H1 (cell line): Measurements from ENCODE around the gene TTC8. TPM values are rescaled to one million over a fixed set of nuclear protein-coding genes. Genes with fewer than 3 reads are reported as not detected.

ENCODE experiments used
- CTCF ChIA-PET: fragments of 300-600 bp; sonication (Branson Sonifier 250); formaldehyde crosslinking; loops from one replicate; lab custom pipeline; 2021; ENCODE audit not compliant: partially characterized antibody; lab: Charles Lee
- POLR2A ChIA-PET: fragments of 300-600 bp; sonication (Branson Sonifier 250); formaldehyde crosslinking; loops from one replicate; lab custom pipeline; 2021; ENCODE audit warnings: inconsistent platforms; ENCODE audit not compliant: partially characterized antibody; lab: Charles Lee
- DNase-seq, 2 experiments: peaks; one replicate each; pipeline versions ENCODE4 v3.0.0 to v3.0.0-alpha.2; 2010 to 2022; ENCODE audit warnings: low spot score in 2 of 2, low read depth in 1 of 2, mixed read lengths in 1 of 2
- FAIRE-seq: peaks from 2 replicates; lab custom pipeline; 2011; peaks lifted over from hg19 to GRCh38; lab: Jason Lieb, UNC
- H2AFZ ChIP-seq: 2 replicates; pipeline ENCODE4 v1.8.1; 2012; ENCODE audit warnings: low read length, inconsistent platforms
- H2AK5ac ChIP-seq: 2 replicates; pipeline ENCODE4 v1.6.1; 2013; ENCODE audit warnings: low read depth, low read length
- H2BK120ac ChIP-seq: replicated peaks from 2 replicates; pipeline ENCODE3; 2013; ENCODE audit warnings: low read depth, low read length, inconsistent platforms
- H2BK12ac ChIP-seq: 2 replicates; pipeline ENCODE4 v1.6.1; 2013; ENCODE audit warnings: low read depth, low read length
- H2BK15ac ChIP-seq: 2 replicates; pipeline ENCODE4 v1.6.1; 2013; ENCODE audit warnings: low read length
- H2BK20ac ChIP-seq: 2 replicates; pipeline ENCODE4 v1.6.1; 2013; ENCODE audit warnings: low read length
- H2BK5ac ChIP-seq: 2 replicates; pipeline ENCODE4 v1.6.1; 2013; ENCODE audit warnings: low read depth, low read length
- H3K14ac ChIP-seq: 2 replicates; pipeline ENCODE4 v1.6.1; 2013; ENCODE audit warnings: inconsistent platforms; ENCODE audit not compliant: insufficient read length
- H3K18ac ChIP-seq: 2 replicates; pipeline ENCODE4 v1.6.1; 2013; ENCODE audit warnings: low read length; ENCODE audit errors: extremely low read depth
- H3K23ac ChIP-seq: 2 replicates; pipeline ENCODE4 v1.6.1; 2013; ENCODE audit warnings: inconsistent platforms; ENCODE audit not compliant: insufficient read length
- H3K23me2 ChIP-seq: 2 replicates; pipeline ENCODE4 v1.6.1; 2013; ENCODE audit warnings: low read depth, low read length
- H3K27ac ChIP-seq: 2 replicates; pipeline ENCODE4 v1.6.1; 2011; ENCODE audit warnings: low read depth, low read length, inconsistent platforms
- H3K27me3 ChIP-seq, 4 experiments: replicated peaks in 1 of 4; 1 replicate in 1 of 4; 2 replicates in 3 of 4; pipeline versions ENCODE4 v1.6.1 to v1.8.1; 2011 to 2013; ENCODE audit warnings: low read length in 3 of 4, mild to moderate bottlenecking in 3 of 4, inconsistent platforms in 2 of 4, mixed read lengths in 2 of 4, moderate library complexity in 1 of 4; ENCODE audit not compliant: control insufficient read depth in 3 of 4, insufficient read depth in 3 of 4; ENCODE audit errors: extremely low read depth in 1 of 4
- H3K36me3 ChIP-seq, 4 experiments: 2 replicates each; pipeline versions ENCODE4 v1.6.1 to v1.8.1; 2011 to 2013; ENCODE audit warnings: mild to moderate bottlenecking in 4 of 4, low read length in 3 of 4, moderate library complexity in 2 of 4, control low read depth in 1 of 4, inconsistent platforms in 1 of 4; ENCODE audit not compliant: insufficient read depth in 4 of 4, control insufficient read depth in 2 of 4
- H3K4ac ChIP-seq: replicated peaks from 2 replicates; pipeline ENCODE3; 2013; ENCODE audit warnings: low read length, low read depth, mixed read lengths, inconsistent platforms; ENCODE audit not compliant: insufficient read length
- H3K4me1 ChIP-seq, 4 experiments: replicated peaks in 1 of 4; 1 replicate in 1 of 4; 2 replicates in 3 of 4; pipeline versions ENCODE4 v1.6.1 to v1.8.1; 2011 to 2013; ENCODE audit warnings: low read length in 3 of 4, inconsistent platforms in 2 of 4, mixed read lengths in 1 of 4; ENCODE audit not compliant: insufficient read depth in 4 of 4, control insufficient read depth in 3 of 4
- H3K4me2 ChIP-seq, 2 experiments: 2 replicates each; pipeline versions ENCODE4 v1.6.1 to v1.8.1; 2011 to 2013; ENCODE audit warnings: low read depth in 2 of 2, low read length in 2 of 2, control low read depth in 1 of 2, inconsistent platforms in 1 of 2, mild to moderate bottlenecking in 1 of 2; ENCODE audit not compliant: insufficient read depth in 1 of 2
- H3K4me3 ChIP-seq, 4 experiments: fragments of 200-600, 300-600 bp in 1 of 4; sonication (generic), shearing (Covaris generic), sonication (Bioruptor Twin) in 1 of 4; 2 replicates each; pipeline versions ENCODE4 v1.5.1 to v1.8.1; 2011 to 2016; ENCODE audit warnings: low read length in 4 of 4, low read depth in 3 of 4, control low read depth in 2 of 4, inconsistent platforms in 2 of 4, mild to moderate bottlenecking in 2 of 4, mixed read lengths in 1 of 4, moderate library complexity in 1 of 4; ENCODE audit not compliant: insufficient read depth in 2 of 4; ENCODE audit errors: extremely low read depth in 1 of 4
- H3K56ac ChIP-seq: replicated peaks from 2 replicates; pipeline ENCODE3; 2013; ENCODE audit warnings: low read depth, mild to moderate bottlenecking, mixed read lengths, low read length, inconsistent platforms; ENCODE audit not compliant: insufficient read length
- H3K79me1 ChIP-seq: 2 replicates; pipeline ENCODE4 v1.6.1; 2013; ENCODE audit warnings: low read depth, low read length, control low read depth
- H3K79me2 ChIP-seq, 2 experiments: 2 replicates each; pipeline versions ENCODE4 v1.6.1 to v1.8.1; 2012 to 2013; ENCODE audit warnings: low read length in 2 of 2, mild to moderate bottlenecking in 2 of 2, inconsistent platforms in 1 of 2; ENCODE audit not compliant: insufficient read depth in 2 of 2, control insufficient read depth in 1 of 2
- H3K9ac ChIP-seq, 4 experiments: replicated peaks in 1 of 4; 1 replicate in 1 of 4; 2 replicates in 3 of 4; pipeline versions ENCODE4 v1.6.1 to v1.8.1; 2011 to 2013; ENCODE audit warnings: low read depth in 3 of 4, low read length in 3 of 4, control low read depth in 2 of 4, mild to moderate bottlenecking in 2 of 4, moderate library complexity in 2 of 4, inconsistent platforms in 1 of 4; ENCODE audit errors: extremely low read depth in 1 of 4
- H3K9me3 ChIP-seq, 2 experiments: 2 replicates each; pipeline versions ENCODE4 v1.6.1 to v1.8.1; 2012 to 2013; ENCODE audit warnings: mild to moderate bottlenecking in 2 of 2, moderate library complexity in 2 of 2, control low read depth in 1 of 2, inconsistent platforms in 1 of 2, low read depth in 1 of 2, low read length in 1 of 2, mixed read lengths in 1 of 2; ENCODE audit not compliant: insufficient read depth in 2 of 2
- H4K20me1 ChIP-seq, 2 experiments: replicated peaks in 1 of 2; 2 replicates each; pipeline versions ENCODE3 to v1.8.1; 2011 to 2013; ENCODE audit warnings: inconsistent platforms in 2 of 2, low read length in 2 of 2, mild to moderate bottlenecking in 1 of 2; ENCODE audit not compliant: insufficient read depth in 2 of 2, control insufficient read depth in 1 of 2
- H4K5ac ChIP-seq: 2 replicates; pipeline ENCODE4 v1.6.1; 2013; ENCODE audit warnings: low read length, low read depth, mixed read lengths, inconsistent platforms; ENCODE audit not compliant: insufficient read length
- H4K8ac ChIP-seq: 2 replicates; pipeline ENCODE4 v1.8.0; 2013; ENCODE audit warnings: mild to moderate bottlenecking, moderate library complexity, low read length, inconsistent platforms; ENCODE audit not compliant: insufficient read depth; ENCODE audit errors: extremely low read depth
- H4K91ac ChIP-seq: replicated peaks from 2 replicates; pipeline ENCODE3; 2013; ENCODE audit warnings: low read length, mixed read lengths, inconsistent platforms; ENCODE audit not compliant: insufficient read length
- RAD21 ChIP-seq, 2 experiments: IDR thresholded peaks in 1 of 2; conservative IDR thresholded peaks in 1 of 2; 2 replicates each; pipeline ENCODE4 v1.6.1; 2011; ENCODE audit warnings: low read depth in 2 of 2, low read length in 2 of 2, improper control_type of control experiment in 1 of 2, inconsistent platforms in 1 of 2, mild to moderate bottlenecking in 1 of 2, moderate library complexity in 1 of 2
- SUZ12 ChIP-seq: fragments of 200-600 bp; sonication (generic); IDR thresholded peaks from 2 replicates; pipeline ENCODE4 v1.6.1; 2012; ENCODE audit warnings: mild to moderate bottlenecking, inconsistent platforms, low read length, moderate library complexity, mixed read lengths
- polyA plus RNA-seq, 7 experiments: library from polyadenylated mRNA; depleted of rRNA in 3 of 7; stranded (reverse) in 5 of 7; unstranded in 2 of 7; fragments of >200 nt in 5 of 7; fragments of 200-250 nt in 2 of 7; gene quantifications; 1 replicate in 5 of 7; 2 replicates in 1 of 7; 4 replicates in 1 of 7; pipeline versions ENCODE4 v1.2.1 to v1.2.3, GENCODE V29; 2011 to 2013; ENCODE audit warnings: missing spikeins in 2 of 7, mixed read lengths in 2 of 7
- total RNA-seq: library from RNA; stranded (reverse); fragmentation: NEBNext Ultra II Directional; extraction: Animal tissue kit (Norgen Biotek cat#: 25700); gene quantifications from 2 replicates; pipeline ENCODE4 v1.2.1, GENCODE V29; 2021
- TF ChIP-seq, protein P1 (sequence below), 3 experiments: IDR thresholded peaks; 1 replicate in 2 of 3; 2 replicates in 1 of 3; pipeline versions ENCODE4 v1.5.1 to v1.6.1; 2011; ENCODE audit warnings: low read length in 3 of 3, mild to moderate bottlenecking in 3 of 3, inconsistent platforms in 2 of 3, low read depth in 1 of 3, moderate library complexity in 1 of 3; ENCODE audit not compliant: insufficient read depth in 1 of 3; ENCODE audit errors: control extremely low read depth in 1 of 3

TTC8 gene
- total and polyA plus RNA-seq, 2 of the 8 experiments (the other 6 are each of a cell fraction or from before 2014, with no cell fraction given), result 13.1 to 13.5 TPM

DNA sequence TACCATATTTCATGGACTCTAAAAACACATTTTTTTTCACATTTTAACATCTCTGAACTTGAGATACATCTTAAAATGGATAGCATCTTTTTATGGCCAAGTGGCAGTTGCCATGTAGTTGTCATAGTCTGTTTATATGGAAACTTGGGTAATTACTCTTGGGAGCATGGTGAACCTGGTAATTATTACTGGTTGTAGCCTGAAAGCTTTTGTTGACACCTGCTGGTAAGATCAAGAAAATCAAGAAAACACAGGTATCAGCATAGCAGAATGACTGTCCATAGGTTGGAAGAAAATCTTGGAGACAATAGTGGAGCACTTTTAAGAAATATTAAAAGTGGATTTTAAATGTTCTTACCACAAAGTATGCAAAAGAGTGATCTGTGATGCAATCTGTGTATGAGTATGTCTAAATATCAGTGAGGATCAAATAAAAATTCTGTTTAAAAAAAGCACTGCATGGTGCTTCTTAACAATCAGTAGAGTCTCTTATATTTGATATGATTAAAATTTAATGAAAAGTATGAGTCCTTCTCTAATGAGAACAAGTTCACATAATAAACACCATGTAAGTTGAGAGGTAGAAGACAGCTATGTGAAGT, 44.2 kb downstream of the TTC8 start:
- H3K27ac ChIP-seq, result no peak overlapping the region
- H3K18ac ChIP-seq, result no peak overlapping the region
- no peak overlapping the region for H2BK5ac ChIP-seq
- H4K8ac ChIP-seq, result no peak overlapping the region
- H2BK120ac ChIP-seq, result no peak overlapping the region
- H3K79me2 ChIP-seq, result no peaks in the 10 kb centered on the region
- H3K14ac ChIP-seq, result no peak overlapping the region
- CTCF ChIA-PET, result interaction anchor here (0.5 to 5.9 kb wide), 12 partner anchors 12 to 1687 kb away, joined by 3 to 36 read pairs (median 4); no protein-coding TSS in a partner anchor
- FAIRE-seq, result no peak
- no peak overlapping the region for H2BK20ac ChIP-seq
- no peaks in the 10 kb centered on the region; the same call in 1 of the 2 replicates for H3K23me2 ChIP-seq
- H3K79me1 ChIP-seq, result no peaks in the 10 kb centered on the region
- no peak overlapping the region for H3K9ac ChIP-seq
- H3K4me1 ChIP-seq, result no peaks in the 10 kb centered on the region
- H3K36me3 ChIP-seq, result peaks cover 0 to 8% (median 0%) of the 10 kb centered on the region in 4 experiments; a peak in 2 of 8 replicates
- POLR2A ChIA-PET, result no interaction called here
- H2BK15ac ChIP-seq, result no peak overlapping the region
- H4K5ac ChIP-seq, result no peak overlapping the region
- no peak overlapping the region for H2BK12ac ChIP-seq
- H4K91ac ChIP-seq, result no peak overlapping the region
- H3K23ac ChIP-seq, result no peak overlapping the region
- H2AFZ ChIP-seq, result no peak overlapping the region
- H2AK5ac ChIP-seq, result no peak overlapping the region
- H3K4ac ChIP-seq, result no peak overlapping the region
- H3K9me3 ChIP-seq, result no peaks in the 10 kb centered on the region
- H3K4me2 ChIP-seq, result no peak overlapping the region
- H4K20me1 ChIP-seq, result peaks cover 0 to 2% of the 10 kb centered on the region in 2 experiments
- H3K27me3 ChIP-seq, result no peaks in the 10 kb centered on the region
- H3K56ac ChIP-seq, result no peak overlapping the region
- no peak for DNase-seq
- no peak overlapping the region for H3K4me3 ChIP-seq
- TF ChIP-seq RAD21 (IDR thresholded peaks at IDR 0.05 in 1 of 2, conservative IDR thresholded peaks at IDR 0.05 in 1 of 2; ENCODE audit: low read depth in 2 of 2, low read length in 2 of 2), result peak; percentile 71 to 76
- no peak for TF ChIP-seq SUZ12
- TF ChIP-seq, protein P1, sequence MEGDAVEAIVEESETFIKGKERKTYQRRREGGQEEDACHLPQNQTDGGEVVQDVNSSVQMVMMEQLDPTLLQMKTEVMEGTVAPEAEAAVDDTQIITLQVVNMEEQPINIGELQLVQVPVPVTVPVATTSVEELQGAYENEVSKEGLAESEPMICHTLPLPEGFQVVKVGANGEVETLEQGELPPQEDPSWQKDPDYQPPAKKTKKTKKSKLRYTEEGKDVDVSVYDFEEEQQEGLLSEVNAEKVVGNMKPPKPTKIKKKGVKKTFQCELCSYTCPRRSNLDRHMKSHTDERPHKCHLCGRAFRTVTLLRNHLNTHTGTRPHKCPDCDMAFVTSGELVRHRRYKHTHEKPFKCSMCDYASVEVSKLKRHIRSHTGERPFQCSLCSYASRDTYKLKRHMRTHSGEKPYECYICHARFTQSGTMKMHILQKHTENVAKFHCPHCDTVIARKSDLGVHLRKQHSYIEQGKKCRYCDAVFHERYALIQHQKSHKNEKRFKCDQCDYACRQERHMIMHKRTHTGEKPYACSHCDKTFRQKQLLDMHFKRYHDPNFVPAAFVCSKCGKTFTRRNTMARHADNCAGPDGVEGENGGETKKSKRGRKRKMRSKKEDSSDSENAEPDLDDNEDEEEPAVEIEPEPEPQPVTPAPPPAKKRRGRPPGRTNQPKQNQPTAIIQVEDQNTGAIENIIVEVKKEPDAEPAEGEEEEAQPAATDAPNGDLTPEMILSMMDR (IDR thresholded peaks at IDR 0.05; ENCODE audit: control extremely low read depth in 1 of 3, insufficient read depth in 1 of 3, low read depth in 1 of 3, low read length in 3 of 3), result peak in 2 of 3 experiments; percentile 43 to 48; a peak in 2 of 4 replicates
